GM18508 (cell line): Measurements from ENCODE around the gene PRL.

Source experiments
- ATAC-seq: cut with Tn5 transposase; IDR thresholded peaks from one replicate; pipeline ENCODE4 v1.9.1; 2021; ENCODE audit warnings: moderate number of reproducible peaks; ENCODE audit not compliant: insufficient read depth, unreplicated experiment

The PRL gene

DNA sequence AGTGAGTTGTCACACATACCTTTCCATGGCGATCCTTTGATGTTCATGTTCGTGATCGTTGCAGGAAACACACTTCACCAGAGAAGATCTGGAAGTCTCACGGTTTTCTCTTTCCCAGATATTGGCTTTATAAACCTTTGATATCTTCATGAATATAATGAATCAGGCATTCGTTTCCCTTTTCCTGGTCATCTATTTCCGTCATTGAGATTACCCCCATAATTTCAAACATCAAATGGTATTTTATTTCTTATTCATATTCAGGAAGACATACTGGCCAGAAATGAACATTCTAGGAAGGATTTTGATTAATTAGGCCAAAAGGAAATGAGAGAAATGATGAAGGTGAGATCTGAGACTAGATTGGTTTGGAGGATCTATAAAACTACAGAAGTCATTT lies at the start of gene PRL:
Gene PRL, minus strand, starts transcription at position 101 of the 400 bp plus-strand sequence. Its CDS starts 54 bp downstream, at position 47.
- ATAC-seq, result no peak

- no peak for ATAC-seq
These were observed 47.0 kb upstream of the PRL start for GRCh38 chr6:22343864-22344263.

- no peak for ATAC-seq
These were observed 37.9 kb upstream of the PRL start for GRCh38 chr6:22334778-22335177.

GRCh38 chr6:22333802-22334201 lies 37.0 kb upstream of the PRL start:
- ATAC-seq, result no peak

DNA sequence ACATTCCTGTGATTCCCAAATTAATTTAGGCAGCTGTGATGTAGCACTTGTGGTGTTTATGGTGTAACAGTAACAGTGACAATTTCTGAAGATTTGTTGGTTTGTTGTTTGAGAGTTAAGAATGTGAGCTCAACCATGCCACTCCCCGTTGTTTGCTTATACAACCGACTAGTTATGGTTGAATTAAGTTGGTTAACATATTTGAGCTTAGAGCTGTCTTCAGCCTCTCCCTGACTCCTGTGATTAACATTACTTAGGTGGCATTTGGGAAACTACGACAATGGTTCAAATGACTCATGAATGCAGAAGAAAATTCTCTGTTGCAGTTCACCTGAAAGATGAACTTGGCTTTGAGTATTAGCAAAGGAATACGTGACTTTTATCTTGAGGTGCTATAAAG lies 35.9 kb upstream of the PRL start:
- ATAC-seq, result no peak

DNA sequence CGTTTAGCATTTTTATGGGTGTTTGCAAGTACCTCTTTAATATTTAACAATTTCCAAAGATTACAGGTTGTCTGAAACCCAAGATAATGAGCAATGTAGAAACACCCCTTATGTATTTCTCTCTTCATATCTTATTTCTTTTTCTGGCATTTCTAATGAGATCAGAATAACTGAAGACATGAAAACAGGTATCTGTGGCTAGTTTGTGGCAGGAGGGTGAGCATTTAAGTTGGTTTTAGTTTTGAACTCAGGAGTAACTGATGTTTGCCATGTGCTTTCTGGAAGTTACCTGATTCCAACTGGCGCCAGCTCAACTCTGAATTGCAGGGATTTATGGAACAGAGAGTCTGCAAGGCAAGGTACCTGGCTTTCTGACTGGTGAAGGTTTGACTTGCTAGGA lies 35.4 kb upstream of the PRL start:
- ATAC-seq, result no peak

DNA sequence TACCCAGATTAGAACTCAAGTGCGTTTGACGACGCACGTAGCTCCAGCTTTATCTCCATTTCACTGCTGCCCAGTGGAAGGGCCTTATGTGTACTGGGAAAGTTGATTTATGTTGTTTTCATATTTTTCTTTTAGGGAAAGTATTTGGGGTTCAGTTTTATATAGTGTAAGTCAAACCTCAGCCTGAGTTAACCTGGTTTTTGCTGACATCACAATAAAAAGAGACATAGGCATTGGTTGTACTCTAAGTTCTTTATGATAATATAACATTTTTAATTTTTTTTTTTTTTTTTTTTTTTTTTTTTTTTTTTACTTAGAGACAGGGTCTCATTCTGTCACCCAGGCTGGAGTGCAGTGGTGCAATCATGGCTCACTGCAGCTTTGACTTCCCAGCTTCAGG lies 34.1 kb upstream of the PRL start:
- no peak for ATAC-seq

- no peak for ATAC-seq
These were observed 31.6 kb upstream of the PRL start for GRCh38 chr6:22328474-22328873.

DNA sequence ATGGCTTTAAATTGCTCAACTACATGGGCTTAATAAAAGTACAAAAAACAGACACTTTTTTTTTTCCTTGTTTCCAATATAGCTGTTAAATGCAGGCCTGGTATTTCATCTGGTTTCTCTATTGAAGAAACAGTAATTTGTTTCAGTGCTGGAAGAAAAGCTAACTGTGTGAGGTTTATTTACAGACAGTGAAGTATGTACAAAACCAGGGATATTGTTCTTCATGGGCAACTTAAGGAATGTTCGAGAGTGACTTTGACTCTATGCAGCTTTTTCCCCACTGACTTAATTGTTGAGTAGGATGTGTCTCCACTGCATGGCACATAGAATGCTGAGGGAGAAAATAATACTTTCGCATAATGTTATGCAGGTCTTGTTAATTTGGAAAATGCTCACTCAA lies 31.0 kb upstream of the PRL start:
- ATAC-seq, result no peak

DNA sequence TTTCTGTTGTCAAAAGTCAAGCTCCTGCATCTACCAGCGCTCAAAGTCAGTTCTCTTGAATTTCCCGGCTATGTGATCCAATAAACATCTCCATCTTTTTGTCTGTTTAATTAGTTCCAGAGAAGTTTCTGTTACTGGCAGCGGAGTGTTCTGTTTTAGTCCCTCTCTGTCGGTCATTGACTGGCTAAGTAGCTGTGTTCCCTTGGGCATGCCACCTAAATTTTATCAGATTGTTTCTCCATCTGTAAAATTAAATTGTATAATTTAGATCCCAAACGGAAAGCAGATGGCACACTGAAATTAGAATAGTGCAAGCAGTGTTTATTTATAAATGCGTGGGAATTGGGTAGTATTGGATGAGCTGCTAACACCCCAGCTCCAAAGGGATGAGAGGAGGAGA lies 29.7 kb upstream of the PRL start:
- no peak for ATAC-seq

GRCh38 chr6:22325481-22325880 lies 28.6 kb upstream of the PRL start:
- no peak for ATAC-seq

- no peak for ATAC-seq
These were observed 27.0 kb upstream of the PRL start for GRCh38 chr6:22323848-22324247.

GRCh38 chr6:22322103-22323030 lies 25.5 kb upstream of the PRL start:
- no peak for ATAC-seq

- no peak for ATAC-seq
These were observed 23.9 kb upstream of the PRL start for GRCh38 chr6:22320750-22321149.

GRCh38 chr6:22318404-22318803 lies 21.6 kb upstream of the PRL start:
- no peak for ATAC-seq

DNA sequence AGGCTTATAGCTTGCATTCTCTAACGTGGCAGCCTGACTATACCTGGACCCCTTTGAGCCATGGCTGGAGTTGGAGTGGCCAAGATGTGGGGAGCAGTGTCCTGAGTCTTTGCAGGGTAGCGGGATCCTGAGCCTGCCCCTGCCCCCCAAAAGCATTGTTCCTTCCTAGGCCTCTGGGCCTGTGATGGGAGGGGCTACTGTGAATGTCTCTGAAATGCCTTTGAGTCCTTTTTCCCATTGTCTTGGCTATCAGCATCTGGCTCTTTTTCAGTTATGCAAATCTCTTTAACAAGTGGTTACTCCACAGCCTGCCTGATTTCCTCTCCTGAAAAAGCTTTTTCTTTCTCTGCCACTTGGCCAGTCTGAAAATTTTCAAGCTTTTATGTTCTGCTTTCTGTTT lies 17.0 kb upstream of the PRL start:
- no peak for ATAC-seq

DNA sequence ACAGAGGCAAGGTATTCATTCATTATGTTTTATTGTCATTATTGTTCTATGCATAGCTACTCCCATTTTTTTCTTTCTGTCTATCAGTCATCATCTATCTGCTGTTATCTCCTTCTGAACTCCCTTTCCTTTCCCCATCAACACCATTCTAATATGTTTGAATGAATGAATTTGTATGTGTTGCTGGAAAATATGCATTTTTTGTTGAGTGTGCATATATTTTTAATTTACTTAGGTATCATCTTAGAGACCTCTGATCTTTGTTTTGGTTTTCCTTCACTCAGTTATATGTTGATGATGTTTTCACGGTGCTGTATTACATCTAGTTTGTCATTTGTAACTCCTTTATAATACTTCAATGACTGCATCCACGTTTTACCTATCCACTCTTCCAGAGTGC lies 12.1 kb upstream of the PRL start:
- no peak for ATAC-seq

GRCh38 chr6:22306741-22307466 lies 10.1 kb upstream of the PRL start:
- ATAC-seq, result no peak

DNA sequence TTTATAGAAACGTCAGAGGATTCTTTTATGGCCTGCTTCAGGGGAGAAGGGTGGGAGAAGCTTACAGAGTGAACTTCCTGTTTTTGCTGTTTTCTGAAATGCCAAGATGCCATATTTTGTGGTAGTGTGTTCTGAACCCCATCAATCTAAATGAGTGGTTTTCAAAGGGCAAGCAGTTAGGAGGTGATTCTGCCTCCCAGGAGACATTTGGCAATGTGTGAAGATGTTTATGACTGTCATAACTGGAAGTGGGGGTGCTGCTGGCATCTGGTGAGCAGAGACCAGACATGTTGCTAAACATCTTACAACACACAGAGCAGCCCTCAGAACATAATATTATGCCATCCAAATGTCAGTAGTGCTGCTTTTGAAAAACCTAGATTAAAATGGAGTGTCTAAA lies 6.0 kb upstream of the PRL start:
- ATAC-seq, result no peak

- ATAC-seq, result no peak
These were observed 3.6 kb upstream of the PRL start for GRCh38 chr6:22300273-22300998.

- ATAC-seq, result no peak
These were observed 1.6 kb upstream of the PRL start for GRCh38 chr6:22298475-22298890.
